HG03460 (cell line): ENCODE results near the gene CD14.
"Not testable (repeated sequence)": the region's sequence is repeated elsewhere in the genome, so short reads cannot be mapped to it uniquely, and the experiment has no call there.

ENCODE experiments used
- ATAC-seq: cut with Tn5 transposase; IDR thresholded peaks from one replicate; pipeline ENCODE4 v1.9.1; 2021; ENCODE audit not compliant: unreplicated experiment

CD14 gene

GRCh38 chr5:140635291-140636257 is 2.6 kb upstream of the CD14 start:
- no peak for ATAC-seq

- ATAC-seq: no peak
Observed at GRCh38 chr5:140634103-140634502, 1.1 kb upstream of the CD14 start.

GRCh38 chr5:140633501-140633900 is 526 bp upstream of the CD14 start:
- ATAC-seq: no peak

GRCh38 chr5:140632366-140633020 is 482 bp downstream of the CD14 start:
- peak; percentile 54 for ATAC-seq

DNA sequence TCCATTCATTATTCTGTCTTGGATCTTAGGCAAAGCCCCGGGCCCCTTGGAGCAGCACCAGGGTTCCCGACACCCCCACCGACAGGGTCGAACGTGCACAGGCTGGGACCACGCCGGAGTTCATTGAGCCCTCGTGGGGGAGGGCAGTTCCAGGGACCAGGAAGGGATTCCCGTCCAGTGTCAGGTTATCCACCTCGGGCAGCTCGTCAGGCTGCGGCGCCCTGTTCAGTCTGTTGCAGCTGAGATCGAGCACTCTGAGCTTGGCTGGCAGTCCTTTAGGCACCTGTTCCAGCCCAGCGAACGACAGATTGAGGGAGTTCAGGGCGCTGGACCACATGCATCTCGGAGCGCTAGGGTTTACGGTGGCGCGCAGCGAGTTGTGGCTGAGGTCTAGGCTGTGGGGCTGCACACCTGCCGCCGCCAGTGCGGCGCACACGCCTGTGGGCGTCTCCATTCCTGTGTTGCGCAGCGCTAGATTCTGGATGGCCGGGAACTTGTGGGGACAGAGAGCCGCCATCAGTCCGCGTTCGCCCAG is 1.1 kb downstream of the CD14 start:
- ATAC-seq: peak; percentile 42

DNA sequence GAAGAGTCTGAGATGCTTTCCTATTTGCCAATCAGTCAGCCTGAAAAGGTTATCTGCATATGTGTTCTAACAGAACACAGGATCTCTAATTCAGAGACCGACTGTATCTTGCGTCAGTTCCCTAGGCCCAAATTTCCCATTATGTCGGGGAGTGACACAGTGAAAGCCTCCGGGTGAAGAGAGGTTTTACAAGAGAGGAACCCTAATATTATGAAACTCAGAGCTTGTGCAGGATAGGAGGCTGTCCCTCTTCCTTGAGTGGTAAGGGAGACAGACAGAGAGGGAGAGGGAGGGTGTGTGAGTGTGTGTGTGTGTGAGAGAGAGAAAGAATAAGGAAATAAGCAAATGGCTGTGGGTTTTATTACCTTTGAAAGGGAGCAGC is 1.9 kb downstream of the CD14 start:
- ATAC-seq: no peak

DNA sequence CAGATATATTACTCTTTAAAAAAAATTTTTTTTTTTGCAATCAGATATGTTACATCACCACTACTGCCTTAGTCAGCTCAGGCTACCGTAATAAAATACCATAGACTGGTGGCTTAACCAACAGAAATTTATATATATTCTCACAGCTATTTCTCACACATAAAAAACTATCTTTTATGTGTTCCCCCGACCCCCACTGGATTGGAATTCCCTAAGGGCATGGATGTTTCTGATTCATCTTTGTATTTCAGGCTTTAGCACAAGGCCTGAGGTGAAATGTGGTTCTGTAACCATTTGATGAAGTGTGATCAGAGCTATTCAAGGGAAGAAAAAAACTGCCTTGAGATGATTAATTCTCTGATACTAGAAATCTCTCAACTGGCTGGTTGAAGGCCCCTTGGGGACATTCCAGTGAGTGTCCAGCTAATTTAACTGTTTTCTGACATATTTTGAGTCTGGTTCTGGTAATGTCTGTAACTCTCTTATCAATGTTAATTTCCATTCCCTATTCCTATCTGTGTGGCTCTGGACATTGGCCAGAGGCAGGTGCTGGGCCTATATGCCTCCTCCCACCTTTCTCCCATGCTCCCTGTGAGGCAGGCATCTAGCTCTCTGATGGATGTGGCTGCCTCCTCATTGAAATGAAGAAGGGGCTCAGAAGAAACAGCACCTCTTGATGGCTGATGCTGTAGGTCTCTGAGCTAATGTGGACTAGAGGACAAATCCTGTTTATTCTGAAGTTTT is 2.5 kb downstream of the CD14 start:
- no peak for ATAC-seq

DNA sequence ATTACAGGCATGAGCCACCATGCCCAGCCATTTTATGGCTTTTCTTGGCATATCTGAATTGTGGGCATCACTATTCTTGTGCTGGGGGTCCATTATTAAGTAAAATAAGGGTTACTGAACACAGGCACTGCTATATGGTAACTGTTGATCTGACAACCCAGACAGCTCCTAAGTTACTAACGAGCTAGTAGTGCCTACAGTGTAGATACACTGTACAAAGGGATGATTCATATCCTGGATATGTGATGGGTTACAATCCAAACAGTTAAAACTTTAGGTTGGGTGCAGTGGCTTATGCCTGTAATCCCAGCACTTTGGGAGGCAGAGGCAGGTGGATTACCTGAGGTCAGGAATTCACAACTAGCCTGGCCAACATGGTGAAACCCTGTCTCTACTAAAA is 4.3 kb downstream of the CD14 start:
- no peak for ATAC-seq

DNA sequence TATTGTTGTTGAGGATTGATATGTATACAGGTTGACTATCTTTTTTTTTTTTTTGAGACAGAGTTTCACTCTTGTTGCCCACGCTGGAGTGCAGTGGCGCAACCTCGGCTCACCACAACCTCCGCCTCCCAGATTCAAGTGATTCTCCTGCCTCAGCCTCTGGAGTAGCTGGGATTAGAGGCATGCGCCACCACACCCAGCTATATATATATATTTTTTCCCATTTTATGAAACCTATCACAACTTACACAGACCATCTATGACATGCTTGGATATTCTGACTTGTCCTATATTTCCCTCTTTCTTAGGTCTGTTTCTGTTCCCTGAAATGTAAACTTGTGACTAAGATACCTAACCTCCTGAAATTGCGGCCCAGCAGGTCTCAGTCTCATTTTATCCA is 5.0 kb downstream of the CD14 start:
- no peak for ATAC-seq

DNA sequence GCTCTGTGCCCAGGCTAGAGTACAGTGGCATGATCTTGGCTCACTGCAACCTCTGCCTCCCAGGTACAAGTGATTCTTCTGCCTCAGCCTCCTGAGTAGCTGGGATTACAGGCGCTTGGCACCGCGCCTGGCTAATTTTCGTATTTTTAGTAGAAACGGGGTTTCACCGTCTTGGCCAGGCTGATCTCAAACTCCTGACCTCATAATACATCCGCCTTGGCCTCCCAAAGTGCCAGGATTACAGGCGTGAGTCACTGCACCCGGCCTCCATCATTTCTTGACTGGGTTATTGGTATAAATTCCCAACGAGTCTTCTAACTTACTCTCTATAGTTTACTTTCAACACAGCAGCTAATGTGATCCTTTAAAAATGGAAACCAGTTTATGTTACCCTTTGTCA is 8.1 kb downstream of the CD14 start:
- ATAC-seq: not testable (repeated sequence)

- not testable (repeated sequence) for ATAC-seq
Observed at GRCh38 chr5:140623061-140623460, 9.9 kb downstream of the CD14 start.

GRCh38 chr5:140622301-140622700 is 10.7 kb downstream of the CD14 start:
- ATAC-seq: no peak

DNA sequence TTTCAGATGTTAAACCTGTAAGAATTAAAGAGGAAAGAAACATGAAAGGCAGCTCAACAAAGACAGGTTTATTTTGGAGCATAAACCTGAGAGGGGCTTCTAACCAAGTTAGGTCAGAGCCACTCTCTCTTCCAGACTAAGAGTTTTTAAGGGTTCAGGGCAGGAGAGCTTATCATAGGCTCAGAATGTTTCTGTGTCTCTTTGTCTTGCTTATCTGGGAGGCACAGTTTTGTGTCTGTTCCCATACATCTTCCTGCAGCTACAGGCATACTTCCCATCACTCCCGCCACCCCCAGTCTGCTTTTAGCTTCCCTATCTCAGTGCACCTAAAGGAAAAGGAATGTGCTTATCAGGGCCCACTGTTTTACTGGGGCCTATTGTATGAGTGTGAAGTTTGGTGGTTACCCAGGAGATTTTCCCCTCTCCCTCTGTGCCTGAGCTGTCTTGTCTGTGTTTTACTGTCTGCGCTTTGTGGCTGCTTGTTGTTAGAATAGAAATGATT is 21.9 kb downstream of the CD14 start:
- no peak for ATAC-seq

- no peak for ATAC-seq
Observed at GRCh38 chr5:140609126-140609525, 23.8 kb downstream of the CD14 start.

- ATAC-seq: no peak
Observed at GRCh38 chr5:140608722-140609121, 24.3 kb downstream of the CD14 start.

DNA sequence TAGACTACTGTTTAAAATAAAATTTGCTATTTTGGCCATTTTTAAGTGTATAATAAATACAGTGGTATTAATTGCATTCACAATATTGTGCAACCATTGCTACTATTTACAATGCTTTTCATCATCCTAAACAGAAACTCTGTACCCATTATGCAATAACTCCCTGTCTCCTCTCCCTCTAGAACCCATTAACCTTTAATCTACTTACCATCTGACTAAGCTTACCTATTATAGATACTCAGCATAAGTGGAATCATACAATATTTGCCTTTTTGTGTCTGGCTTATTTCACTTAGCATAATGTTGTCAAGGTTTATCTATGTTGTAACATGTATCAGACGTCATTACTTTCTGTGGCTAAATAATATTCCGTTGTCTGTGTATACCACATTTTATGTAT is 25.9 kb downstream of the CD14 start:
- ATAC-seq: no peak

GRCh38 chr5:140605879-140606278 is 27.1 kb downstream of the CD14 start:
- no peak for ATAC-seq

GRCh38 chr5:140603734-140604133 is 29.2 kb downstream of the CD14 start:
- ATAC-seq: no peak

- ATAC-seq: not testable (repeated sequence)
Observed at GRCh38 chr5:140603446-140603698, 29.6 kb downstream of the CD14 start.

GRCh38 chr5:140602147-140602546 is 30.8 kb downstream of the CD14 start:
- ATAC-seq: no peak

GRCh38 chr5:140600096-140600495 is 32.9 kb downstream of the CD14 start:
- no peak for ATAC-seq
